Liver (tissue), 3 donors: ENCODE results near the gene AP5B1.

ENCODE experiments used
- CTCF ChIP-seq: fragments of 150-350 bp; IDR thresholded peaks from 2 replicates; pipeline ENCODE4 v1.5.1; 2017; ENCODE audit warnings: improper control_type of control experiment, low read depth, low read length; ENCODE audit not compliant: missing input control
- GABPA ChIP-seq, 2 donors: IDR thresholded peaks in 1 of 2; conservative IDR thresholded peaks in 1 of 2; 2 replicates each; pipeline ENCODE4 v1.6.1; 2016; ENCODE audit warnings: antibody characterized with exemption in 2 of 2, mild to moderate bottlenecking in 1 of 2, moderate library complexity in 1 of 2
- MAX ChIP-seq: IDR thresholded peaks from 2 replicates; pipeline ENCODE4 v1.6.1; 2016; ENCODE audit warnings: antibody characterized with exemption
- RAD21 ChIP-seq, 2 donors: IDR thresholded peaks; 2 replicates each; pipeline ENCODE4 v1.6.1; 2016; ENCODE audit warnings: antibody characterized with exemption in 2 of 2, mild to moderate bottlenecking in 2 of 2
- donor health status: healthy.
- donor health status: healthy.

DNA sequence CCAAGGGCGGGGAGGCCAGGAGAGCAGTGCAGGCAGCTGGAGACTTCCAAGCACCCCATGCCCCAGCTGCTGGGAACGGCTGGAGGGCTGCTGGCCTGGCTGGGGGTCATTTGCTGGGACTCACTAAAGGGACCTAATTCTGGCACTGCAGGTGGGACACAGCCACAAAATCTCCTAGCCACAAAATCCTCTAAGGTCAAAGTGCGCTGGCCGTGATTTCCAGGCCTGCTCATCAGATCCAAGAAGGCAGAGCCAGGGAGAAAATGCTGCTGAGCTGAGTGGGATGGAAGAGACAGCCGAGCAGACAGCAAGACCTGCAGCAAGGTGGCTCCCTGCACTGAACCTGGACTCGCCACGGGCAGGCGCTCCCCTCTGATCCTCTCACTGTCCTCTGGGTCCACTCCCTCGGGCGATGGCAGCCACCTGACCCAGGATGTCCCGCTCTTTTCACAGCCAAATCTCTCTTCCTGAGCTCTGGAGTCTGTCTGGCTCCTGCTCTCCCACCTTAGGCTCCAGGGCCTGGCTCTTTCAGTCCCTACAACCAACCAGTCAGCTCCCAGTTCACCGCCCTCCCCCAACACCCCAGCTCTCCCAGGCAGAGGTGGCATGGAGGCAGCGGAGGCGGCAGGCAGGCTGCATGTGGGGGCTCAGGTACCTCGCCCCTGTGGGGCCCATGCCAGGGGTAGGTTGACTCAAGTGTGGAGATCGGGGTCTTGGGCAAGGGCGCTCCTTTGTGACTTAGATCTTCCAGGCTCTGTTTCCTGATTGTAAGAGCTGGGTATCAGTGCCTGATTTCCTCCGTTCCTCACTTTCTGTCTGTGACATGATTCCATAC, 20.6 kb upstream of the AP5B1 start:
- TF ChIP-seq CTCF, result no peak
- no peak for TF ChIP-seq GABPA (IDR thresholded peaks at IDR 0.05 in 1 of 2, conservative IDR thresholded peaks at IDR 0.05 in 1 of 2)
- no peak for TF ChIP-seq MAX
- no peak for TF ChIP-seq RAD21 (IDR thresholded peaks at IDR 0.05)
